Body of pancreas (tissue), 4 donors: ENCODE measurements around the gene CAMK1D.

Source experiments
- POLR2A ChIP-seq, 3 donors: fragments of 450-650 bp; IDR thresholded peaks; one replicate each; pipeline ENCODE4 v1.6.1; 2016; ENCODE audit warnings: antibody characterized with exemption in 3 of 3, mild to moderate bottlenecking in 2 of 3
- TF ChIP-seq, protein P1 (sequence below), 7 experiments: fragments of 450-650 bp in 4 of 7; fragments of 200-600 bp in 3 of 7; sonication (generic) in 3 of 7; IDR thresholded peaks; one replicate each; pipeline ENCODE4 v1.5.1; 2016 to 2019; ENCODE audit warnings: antibody characterized with exemption in 7 of 7

DNA sequence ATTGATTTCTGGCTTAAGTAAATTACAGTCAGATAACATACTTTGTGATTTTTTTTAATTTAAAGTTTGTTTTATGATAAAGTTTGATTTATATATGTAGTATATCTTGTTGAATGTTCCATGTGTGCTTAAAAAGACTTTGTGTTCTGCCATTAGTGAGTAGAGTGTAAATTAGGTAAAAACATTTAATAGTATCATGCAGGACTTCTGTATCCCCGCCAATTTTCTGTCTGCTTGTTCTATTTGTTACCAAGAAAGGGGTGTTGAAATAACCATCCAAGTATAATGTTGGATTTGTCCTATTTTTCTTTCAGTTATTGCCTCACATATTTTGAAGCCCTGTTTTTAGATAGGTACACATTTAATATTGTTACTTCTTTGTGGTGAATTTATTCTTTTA lies 172.1 kb downstream of the CAMK1D start:
- TF ChIP-seq, protein P1, sequence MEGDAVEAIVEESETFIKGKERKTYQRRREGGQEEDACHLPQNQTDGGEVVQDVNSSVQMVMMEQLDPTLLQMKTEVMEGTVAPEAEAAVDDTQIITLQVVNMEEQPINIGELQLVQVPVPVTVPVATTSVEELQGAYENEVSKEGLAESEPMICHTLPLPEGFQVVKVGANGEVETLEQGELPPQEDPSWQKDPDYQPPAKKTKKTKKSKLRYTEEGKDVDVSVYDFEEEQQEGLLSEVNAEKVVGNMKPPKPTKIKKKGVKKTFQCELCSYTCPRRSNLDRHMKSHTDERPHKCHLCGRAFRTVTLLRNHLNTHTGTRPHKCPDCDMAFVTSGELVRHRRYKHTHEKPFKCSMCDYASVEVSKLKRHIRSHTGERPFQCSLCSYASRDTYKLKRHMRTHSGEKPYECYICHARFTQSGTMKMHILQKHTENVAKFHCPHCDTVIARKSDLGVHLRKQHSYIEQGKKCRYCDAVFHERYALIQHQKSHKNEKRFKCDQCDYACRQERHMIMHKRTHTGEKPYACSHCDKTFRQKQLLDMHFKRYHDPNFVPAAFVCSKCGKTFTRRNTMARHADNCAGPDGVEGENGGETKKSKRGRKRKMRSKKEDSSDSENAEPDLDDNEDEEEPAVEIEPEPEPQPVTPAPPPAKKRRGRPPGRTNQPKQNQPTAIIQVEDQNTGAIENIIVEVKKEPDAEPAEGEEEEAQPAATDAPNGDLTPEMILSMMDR (IDR thresholded peaks at IDR 0.05): no peak
- TF ChIP-seq POLR2A (IDR thresholded peaks at IDR 0.05): no peak
